Neural cell (in vitro differentiated cells): Measurements from ENCODE around the gene FRMD4B. TPM values are rescaled to one million over a fixed set of nuclear protein-coding genes. Genes with fewer than 3 reads are reported as not detected.

ENCODE experiments used
- H2AFZ ChIP-seq: fragments of 200-600, 300-800 bp; sonication (generic), shearing (Covaris generic); 2 replicates; pipeline ENCODE4 v1.6.0; 2014; ENCODE audit warnings: low read depth, mild to moderate bottlenecking, antibody characterized with exemption, low read length, moderate library complexity
- H3F3A ChIP-seq: fragments of 200-600 bp; shearing (Covaris generic); 2 replicates; pipeline ENCODE4 v1.6.1; 2016; ENCODE audit warnings: mild to moderate bottlenecking, moderate library complexity, mixed read lengths, antibody characterized with exemption, low read length; ENCODE audit not compliant: insufficient read depth, poor library complexity, severe bottlenecking
- H3K27ac ChIP-seq: fragments of 200-600, 300-800 bp; sonication (generic), shearing (Covaris generic); 2 replicates; pipeline ENCODE4 v1.5.1; 2014; ENCODE audit warnings: mild to moderate bottlenecking, low read length, moderate library complexity
- H3K27me3 ChIP-seq: fragments of 300-800, 200-600 bp; sonication (generic), shearing (Covaris generic); 2 replicates; pipeline ENCODE4 v1.6.0; 2014; ENCODE audit warnings: mild to moderate bottlenecking, low read depth, low read length, moderate library complexity; ENCODE audit not compliant: insufficient read depth
- H3K36me3 ChIP-seq: fragments of 300-800, 200-600 bp; sonication (generic), shearing (Covaris generic); 2 replicates; pipeline ENCODE4 v1.5.1; 2014; ENCODE audit warnings: mild to moderate bottlenecking, antibody characterized with exemption, low read length, moderate library complexity; ENCODE audit not compliant: insufficient read depth
- H3K4me2 ChIP-seq: fragments of 300-800, 200-600 bp; sonication (generic), shearing (Covaris generic); 2 replicates; pipeline ENCODE4 v1.6.0; 2014; ENCODE audit warnings: mild to moderate bottlenecking, low read length
- H3K4me3 ChIP-seq: fragments of 300-800, 200-600 bp; sonication (generic), shearing (Covaris generic); 2 replicates; pipeline ENCODE4 v1.5.1; 2014; ENCODE audit warnings: mild to moderate bottlenecking, low read length, moderate library complexity
- H3K79me2 ChIP-seq: fragments of 200-600 bp; shearing (Covaris generic); replicated peaks from 2 replicates; pipeline ENCODE4 v1.6.0; 2014; ENCODE audit warnings: mild to moderate bottlenecking, low read length, moderate library complexity; ENCODE audit not compliant: insufficient read depth
- H3K9ac ChIP-seq: fragments of 300-800, 200-600 bp; sonication (generic), shearing (Covaris generic); 2 replicates; pipeline ENCODE4 v1.6.1; 2016; ENCODE audit warnings: mild to moderate bottlenecking, low read length, mixed read lengths
- H3K9me2 ChIP-seq: fragments of 200-600 bp; shearing (Covaris generic); 2 replicates; pipeline ENCODE4 v1.6.1; 2016; ENCODE audit warnings: mild to moderate bottlenecking, low read length, mixed read lengths; ENCODE audit not compliant: insufficient read depth
- H3K9me3 ChIP-seq: fragments of 200-600, 300-800 bp; sonication (generic), shearing (Covaris generic); 2 replicates; pipeline ENCODE4 v1.6.1; 2016; ENCODE audit warnings: mild to moderate bottlenecking, mixed run types, low read length, moderate library complexity, mixed read lengths
- H4K20me1 ChIP-seq: fragments of 200-600 bp; shearing (Covaris generic); 2 replicates; pipeline ENCODE4 v1.6.1; 2016; ENCODE audit warnings: mild to moderate bottlenecking, mixed run types; ENCODE audit not compliant: insufficient read depth
- CTCF ChIP-seq: fragments of 450-650 bp; IDR thresholded peaks from 2 replicates; pipeline ENCODE4 v1.5.1; 2014; ENCODE audit warnings: antibody characterized with exemption, mild to moderate bottlenecking, moderate library complexity; ENCODE audit not compliant: poor library complexity, severe bottlenecking
- EP300 ChIP-seq: fragments of 450-650 bp; conservative IDR thresholded peaks from 2 replicates; pipeline ENCODE4 v1.6.1; 2014; ENCODE audit warnings: antibody characterized with exemption, mild to moderate bottlenecking, moderate library complexity; ENCODE audit not compliant: poor library complexity, severe bottlenecking
- EZH2 ChIP-seq: fragments of 200-600, 300-800 bp; shearing (Covaris generic), sonication (generic); IDR thresholded peaks from 2 replicates; pipeline ENCODE4 v1.6.1; 2014; ENCODE audit warnings: antibody characterized with exemption, low read length, borderline replicate concordance, mild to moderate bottlenecking; ENCODE audit not compliant: insufficient read depth, poor library complexity, severe bottlenecking
- MXI1 ChIP-seq: fragments of 450-650 bp; conservative IDR thresholded peaks from 2 replicates; pipeline ENCODE4 v1.6.1; 2014; ENCODE audit warnings: antibody characterized with exemption, mild to moderate bottlenecking; ENCODE audit not compliant: poor library complexity, severe bottlenecking
- POLR2AphosphoS5 ChIP-seq: IDR thresholded peaks from 2 replicates; pipeline ENCODE4 v1.6.1; 2012
- RAD21 ChIP-seq: fragments of 450-650 bp; conservative IDR thresholded peaks from 2 replicates; pipeline ENCODE4 v1.6.1; 2014; ENCODE audit warnings: antibody characterized with exemption, mild to moderate bottlenecking, moderate library complexity
- REST ChIP-seq: IDR thresholded peaks from 2 replicates; pipeline ENCODE4 v1.6.1; 2012; ENCODE audit warnings: borderline replicate concordance
- SMC3 ChIP-seq: fragments of 450-650 bp; conservative IDR thresholded peaks from 2 replicates; pipeline ENCODE4 v1.6.1; 2014; ENCODE audit warnings: antibody characterized with exemption, mild to moderate bottlenecking, moderate library complexity; ENCODE audit not compliant: poor library complexity
- TAF1 ChIP-seq: IDR thresholded peaks from 2 replicates; pipeline ENCODE4 v1.6.1; 2012; ENCODE audit warnings: low read depth
- polyA plus RNA-seq: library from polyadenylated mRNA; depleted of rRNA; stranded (reverse); fragments of >200 nt; gene quantifications from 2 replicates; pipeline ENCODE4 v1.2.3, GENCODE V29; 2014

The FRMD4B gene
- polyA plus RNA-seq, 1 donor from 2014 or later: 6.2 TPM

GRCh38 chr3:69409831-69410230 lies 23.9 kb upstream of the FRMD4B start:
- Histone ChIP-seq H3K27ac (no peak overlapping the region), H2AFZ (no peak overlapping the region)
- TF ChIP-seq TAF1 (no peak), REST (no peak), SMC3 (no peak), POLR2AphosphoS5 (no peak), EZH2 (no peak), RAD21 (no peak), MXI1 (no peak), EP300 (no peak), CTCF (no peak)

GRCh38 chr3:69409011-69409410 lies 23.1 kb upstream of the FRMD4B start:
- Histone ChIP-seq H3K27me3 (no peaks in the 10 kb centered on the region), H3K4me2 (no peak overlapping the region), H3K9ac (no peak overlapping the region), H3K9me2 (no peaks in the 10 kb centered on the region), H3K79me2 (no peaks in the 10 kb centered on the region), H3K9me3 (peaks cover 6% of the 10 kb centered on the region), H3F3A (no peaks in the 10 kb centered on the region), H2AFZ (no peak overlapping the region), H3K27ac (no peak overlapping the region), H3K36me3 (no peaks in the 10 kb centered on the region), H3K4me3 (no peak overlapping the region), H4K20me1 (no peaks in the 10 kb centered on the region)
- TF ChIP-seq CTCF (no peak), SMC3 (no peak), TAF1 (no peak), EZH2 (no peak), REST (no peak)

More at GRCh38 chr3:69409831-69410230, 23.9 kb upstream of the FRMD4B start:
- no peaks in the 10 kb centered on the region for H3K9me2 ChIP-seq
- H3K9me3 ChIP-seq: peaks cover 6% of the 10 kb centered on the region
- no peak overlapping the region for H3K4me3 ChIP-seq
- no peak overlapping the region for H3K9ac ChIP-seq
- no peak overlapping the region for H3K4me2 ChIP-seq
- H4K20me1 ChIP-seq: no peaks in the 10 kb centered on the region
- H3F3A ChIP-seq: no peaks in the 10 kb centered on the region
- no peaks in the 10 kb centered on the region for H3K36me3 ChIP-seq
- no peaks in the 10 kb centered on the region for H3K27me3 ChIP-seq
- H3K79me2 ChIP-seq: no peaks in the 10 kb centered on the region
